Hepatocyte (in vitro differentiated cells): ENCODE measurements around the gene IMMT. TPM values are rescaled to one million over a fixed set of nuclear protein-coding genes. Genes with fewer than 3 reads are reported as not detected.
A peak's percentile ranks its signal among the peaks of the same experiment; 100 is the strongest.
"Not testable (repeated sequence)": the region's sequence is repeated elsewhere in the genome, so short reads cannot be mapped to it uniquely, and the experiment has no call there.

Source experiments
- DNase-seq: peaks from one replicate; pipeline ENCODE4 v3.0.0-alpha.2; 2016; ENCODE audit warnings: low spot score
- H2AFZ ChIP-seq: fragments of 200-600 bp; sonication (generic); 2 replicates; pipeline ENCODE4 v1.6.0; 2016; ENCODE audit warnings: antibody characterized with exemption, mild to moderate bottlenecking
- H3K27ac ChIP-seq: fragments of 200-600 bp; sonication (generic); 2 replicates; pipeline ENCODE4 v1.5.1; 2016; ENCODE audit warnings: mild to moderate bottlenecking
- H3K27me3 ChIP-seq: fragments of 200-600 bp; sonication (generic); 2 replicates; pipeline ENCODE4 v1.6.1; 2016
- H3K36me3 ChIP-seq: fragments of 200-600 bp; sonication (generic); replicated peaks from 2 replicates; pipeline ENCODE4 v1.5.1; 2016; ENCODE audit warnings: low read depth; ENCODE audit not compliant: insufficient read depth
- H3K4me1 ChIP-seq: fragments of 200-600 bp; sonication (generic); 2 replicates; pipeline ENCODE4 v1.5.1; 2016; ENCODE audit warnings: mild to moderate bottlenecking, moderate library complexity; ENCODE audit not compliant: insufficient read depth
- H3K4me2 ChIP-seq: fragments of 200-600 bp; sonication (generic); 2 replicates; pipeline ENCODE4 v1.6.0; 2016
- H3K4me3 ChIP-seq: fragments of 200-600 bp; sonication (generic); 2 replicates; pipeline ENCODE4 v1.5.1; 2016; ENCODE audit warnings: mild to moderate bottlenecking
- H3K79me2 ChIP-seq: fragments of 200-600 bp; sonication (generic); 2 replicates; pipeline ENCODE4 v1.6.0; 2017; ENCODE audit warnings: mild to moderate bottlenecking
- H3K9me2 ChIP-seq: fragments of 200-600 bp; sonication (generic); replicated peaks from 2 replicates; pipeline ENCODE4 v1.6.0; 2017; ENCODE audit warnings: mild to moderate bottlenecking; ENCODE audit not compliant: insufficient read depth
- H3K9me3 ChIP-seq: fragments of 200-600 bp; sonication (generic); 2 replicates; pipeline ENCODE4 v1.5.1; 2016; ENCODE audit warnings: low read depth, mild to moderate bottlenecking
- H4K20me1 ChIP-seq: fragments of 200-600 bp; sonication (generic); 2 replicates; pipeline ENCODE4 v1.6.0; 2016; ENCODE audit warnings: mild to moderate bottlenecking; ENCODE audit not compliant: insufficient read depth, poor library complexity, severe bottlenecking
- EZH2 ChIP-seq: fragments of 200-600 bp; sonication (generic); IDR thresholded peaks from 2 replicates; pipeline ENCODE4 v1.6.1; 2016; ENCODE audit warnings: antibody characterized with exemption, mild to moderate bottlenecking, borderline replicate concordance
- EZH2phosphoT487 ChIP-seq: fragments of 200-600 bp; sonication (generic); IDR thresholded peaks from one replicate; pipeline ENCODE4 v1.6.1; 2018; ENCODE audit warnings: antibody characterized with exemption, mild to moderate bottlenecking, low read depth, moderate library complexity; ENCODE audit not compliant: unreplicated experiment, severe bottlenecking
- WGBS: methylation state at CpG from one replicate; pipeline ENCODE4 v1.1.6; 2016; ENCODE audit warnings: low lambda C conversion rate; ENCODE audit errors: missing lambda C conversion rate; 5-methylcytosine and 5-hydroxymethylcytosine counted together
- polyA plus RNA-seq: library from polyadenylated mRNA; unstranded; fragments of >200 nt; fragmentation: Nextera tagmentation; extraction: Ambion mirVana; gene quantifications from 2 replicates; pipeline ENCODE4 v1.2.1, GENCODE V29; 2016
- total RNA-seq: library from RNA; depleted of rRNA; stranded (reverse); fragments of >200 nt; gene quantifications from 2 replicates; pipeline ENCODE4 v1.2.3, GENCODE V29; 2014
- TF ChIP-seq, protein P1 (sequence below): fragments of 200-600 bp; sonication (generic); IDR thresholded peaks from 2 replicates; pipeline ENCODE4 v1.5.1; 2016; ENCODE audit warnings: antibody characterized with exemption, mild to moderate bottlenecking; ENCODE audit not compliant: poor library complexity

Gene IMMT
- total and polyA plus RNA-seq, 2 experiments from 2014 or later: 60.1 to 67.9 TPM

DNA sequence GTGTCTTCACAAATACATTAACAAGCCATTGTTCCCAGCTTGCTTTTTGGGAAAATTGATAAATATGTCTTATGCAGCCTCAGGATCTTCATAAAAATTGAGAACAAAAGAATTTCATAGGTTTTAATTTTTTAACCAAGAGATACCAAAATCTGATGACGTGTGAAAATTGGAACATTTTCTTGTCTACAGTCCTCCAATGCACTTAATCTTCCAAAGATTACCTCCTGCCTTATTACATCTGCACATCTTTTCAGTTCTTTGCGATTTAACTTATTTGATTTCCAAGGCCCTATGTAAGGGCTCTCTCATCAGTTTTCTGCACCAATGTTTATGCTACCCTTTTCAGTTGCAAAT is 7.1 kb upstream of the IMMT start:
- WGBS: 88% methylated on average over 2 of the region's 2 CpGs
- Histone ChIP-seq H3K4me1 (peaks cover 5% of the 10 kb centered on the region), H3K27ac (no peak overlapping the region), H3K4me3 (no peak overlapping the region), H3K9me3 (no peaks in the 10 kb centered on the region), H2AFZ (no peak overlapping the region), H3K9me2 (no peaks in the 10 kb centered on the region), H3K79me2 (peaks cover 58% of the 10 kb centered on the region), H3K27me3 (no peaks in the 10 kb centered on the region), H4K20me1 (no peaks in the 10 kb centered on the region), H3K36me3 (no peaks in the 10 kb centered on the region), H3K4me2 (no peak overlapping the region)
- DNase-seq: no peak
- no peak for TF ChIP-seq EZH2
- TF ChIP-seq, protein P1, sequence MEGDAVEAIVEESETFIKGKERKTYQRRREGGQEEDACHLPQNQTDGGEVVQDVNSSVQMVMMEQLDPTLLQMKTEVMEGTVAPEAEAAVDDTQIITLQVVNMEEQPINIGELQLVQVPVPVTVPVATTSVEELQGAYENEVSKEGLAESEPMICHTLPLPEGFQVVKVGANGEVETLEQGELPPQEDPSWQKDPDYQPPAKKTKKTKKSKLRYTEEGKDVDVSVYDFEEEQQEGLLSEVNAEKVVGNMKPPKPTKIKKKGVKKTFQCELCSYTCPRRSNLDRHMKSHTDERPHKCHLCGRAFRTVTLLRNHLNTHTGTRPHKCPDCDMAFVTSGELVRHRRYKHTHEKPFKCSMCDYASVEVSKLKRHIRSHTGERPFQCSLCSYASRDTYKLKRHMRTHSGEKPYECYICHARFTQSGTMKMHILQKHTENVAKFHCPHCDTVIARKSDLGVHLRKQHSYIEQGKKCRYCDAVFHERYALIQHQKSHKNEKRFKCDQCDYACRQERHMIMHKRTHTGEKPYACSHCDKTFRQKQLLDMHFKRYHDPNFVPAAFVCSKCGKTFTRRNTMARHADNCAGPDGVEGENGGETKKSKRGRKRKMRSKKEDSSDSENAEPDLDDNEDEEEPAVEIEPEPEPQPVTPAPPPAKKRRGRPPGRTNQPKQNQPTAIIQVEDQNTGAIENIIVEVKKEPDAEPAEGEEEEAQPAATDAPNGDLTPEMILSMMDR: no peak
- no peak for TF ChIP-seq EZH2phosphoT487

DNA sequence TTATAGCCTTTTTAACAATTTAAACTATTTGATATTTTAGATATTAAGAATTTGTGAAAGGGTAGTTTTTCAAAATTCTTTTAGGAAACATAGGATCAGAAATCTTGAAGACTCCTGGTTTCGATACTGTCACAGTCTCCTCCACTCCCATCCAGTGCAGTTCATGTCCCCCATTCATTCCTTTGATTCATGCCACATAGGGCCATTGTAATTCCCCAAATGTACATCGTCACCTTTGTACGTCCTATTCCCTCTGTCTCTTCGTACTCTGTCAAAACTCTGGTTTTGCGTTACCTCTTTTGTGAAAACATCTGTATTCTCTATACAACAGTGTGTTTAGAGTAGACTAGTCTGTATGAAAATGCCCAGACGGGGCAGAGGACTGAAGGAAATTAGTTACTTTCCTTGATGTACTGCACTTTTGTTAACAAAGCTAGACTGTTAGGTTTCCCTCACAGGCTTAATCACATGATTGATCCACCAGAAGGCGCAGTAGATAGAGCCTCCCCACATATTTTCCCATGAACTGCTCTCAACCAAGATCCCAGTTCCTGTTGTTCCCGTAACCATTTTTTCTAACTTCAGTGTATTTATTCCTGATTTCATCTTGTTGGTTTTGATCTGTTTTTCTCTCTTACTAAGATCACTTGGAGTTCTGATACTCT is 6.5 kb upstream of the IMMT start:
- Histone ChIP-seq H3K4me3 (no peak overlapping the region), H3K4me2 (no peak overlapping the region), H3K27me3 (no peaks in the 10 kb centered on the region), H3K27ac (no peak overlapping the region), H3K9me2 (no peaks in the 10 kb centered on the region), H3K4me1 (peaks cover 5% of the 10 kb centered on the region), H4K20me1 (no peaks in the 10 kb centered on the region), H2AFZ (no peak overlapping the region), H3K36me3 (no peaks in the 10 kb centered on the region), H3K9me3 (no peaks in the 10 kb centered on the region), H3K79me2 (peaks cover 58% of the 10 kb centered on the region)
- no peak for DNase-seq
- no peak for TF ChIP-seq EZH2phosphoT487
- TF ChIP-seq, protein P1: no peak
- no peak for TF ChIP-seq EZH2
- WGBS: 81% methylated on average over 8 of the region's 8 CpGs

DNA sequence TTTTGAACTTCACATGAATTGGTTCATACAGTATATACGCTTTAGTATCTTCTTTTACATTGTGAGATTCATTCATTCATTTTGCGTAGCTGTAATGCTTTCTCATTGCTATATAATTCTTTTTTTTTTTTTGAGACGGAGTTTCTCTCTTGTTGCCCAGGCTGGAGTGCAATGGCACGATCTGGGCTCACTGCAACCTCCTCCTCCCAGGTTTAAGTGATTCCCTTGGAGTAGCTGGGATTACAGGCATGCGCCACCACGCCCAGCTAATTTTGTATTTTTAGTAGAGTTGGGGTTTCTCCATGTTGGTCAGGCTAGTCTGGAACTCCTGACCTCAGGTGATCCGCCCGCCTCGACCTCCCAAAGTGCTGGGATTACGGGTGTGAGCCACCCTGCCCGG is 5.3 kb upstream of the IMMT start:
- not testable (repeated sequence) for H2AFZ ChIP-seq, DNase-seq, H4K20me1 ChIP-seq, H3K36me3 ChIP-seq, H3K9me2 ChIP-seq, H3K9me3 ChIP-seq, H3K27me3 ChIP-seq, H3K27ac ChIP-seq
- 94% methylated on average over 11 of the region's 11 CpGs for WGBS
- peak overlapping the region; percentile 86 for H3K4me2 ChIP-seq
- H3K4me3 ChIP-seq: peak overlapping the region; percentile 61
- peaks cover 11% of the 10 kb centered on the region for H3K4me1 ChIP-seq
- H3K79me2 ChIP-seq: peaks cover 58% of the 10 kb centered on the region

DNA sequence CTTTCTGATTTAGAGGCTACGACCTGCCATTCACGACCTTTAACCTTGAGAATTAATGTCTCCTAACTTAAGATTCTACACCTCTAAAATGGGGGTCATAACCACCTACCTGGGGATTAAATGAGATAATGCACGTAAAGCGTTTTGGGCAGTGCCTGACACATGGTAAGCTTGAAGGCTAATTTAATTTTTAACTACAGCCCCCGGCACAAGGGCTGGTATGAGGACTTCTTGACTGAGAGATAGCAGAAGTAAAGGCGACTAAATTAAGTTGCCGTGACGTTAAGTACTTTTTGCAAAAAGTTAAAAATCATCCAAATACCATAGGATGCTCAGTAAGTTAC is 4.5 kb upstream of the IMMT start:
- Histone ChIP-seq H3K36me3 (no peaks in the 10 kb centered on the region), H3K4me3 (peak overlapping the region; percentile 61), H3K4me1 (peaks cover 11% of the 10 kb centered on the region), H4K20me1 (no peaks in the 10 kb centered on the region), H3K27ac (peak overlapping the region; percentile 85), H3K79me2 (peaks cover 53% of the 10 kb centered on the region), H3K4me2 (peak overlapping the region; percentile 86), H3K27me3 (no peaks in the 10 kb centered on the region), H3K9me2 (no peaks in the 10 kb centered on the region), H3K9me3 (no peaks in the 10 kb centered on the region), H2AFZ (peak overlapping the region; percentile 99)
- 2% methylated on average over 8 of the region's 8 CpGs for WGBS
- TF ChIP-seq EZH2 (no peak), EZH2phosphoT487 (no peak)
- TF ChIP-seq, protein P1: no peak
- no peak for DNase-seq
